ENCODE data around the gene GAL3ST1.

Gene GAL3ST1

DNA sequence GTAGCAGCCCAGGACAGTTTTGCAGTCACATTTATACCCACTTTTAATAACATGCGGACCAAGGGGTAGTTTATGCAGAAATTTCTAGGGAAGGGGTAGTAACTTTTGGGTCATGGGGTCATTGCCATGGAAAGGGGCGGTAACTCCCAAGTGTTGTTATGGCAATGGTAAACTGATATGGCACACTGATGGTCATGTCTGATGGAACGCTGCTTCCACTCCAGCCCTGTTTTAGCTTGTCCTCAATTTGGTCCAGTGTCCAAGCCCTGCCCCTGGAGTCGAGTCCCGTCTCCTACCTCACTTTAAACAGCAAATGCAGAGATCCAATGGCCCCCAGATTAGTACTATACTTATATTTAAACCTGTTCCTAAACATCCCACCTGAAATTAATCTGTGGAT is 57.7 kb downstream of the GAL3ST1 start:
- TF ChIP-seq, protein P1, sequence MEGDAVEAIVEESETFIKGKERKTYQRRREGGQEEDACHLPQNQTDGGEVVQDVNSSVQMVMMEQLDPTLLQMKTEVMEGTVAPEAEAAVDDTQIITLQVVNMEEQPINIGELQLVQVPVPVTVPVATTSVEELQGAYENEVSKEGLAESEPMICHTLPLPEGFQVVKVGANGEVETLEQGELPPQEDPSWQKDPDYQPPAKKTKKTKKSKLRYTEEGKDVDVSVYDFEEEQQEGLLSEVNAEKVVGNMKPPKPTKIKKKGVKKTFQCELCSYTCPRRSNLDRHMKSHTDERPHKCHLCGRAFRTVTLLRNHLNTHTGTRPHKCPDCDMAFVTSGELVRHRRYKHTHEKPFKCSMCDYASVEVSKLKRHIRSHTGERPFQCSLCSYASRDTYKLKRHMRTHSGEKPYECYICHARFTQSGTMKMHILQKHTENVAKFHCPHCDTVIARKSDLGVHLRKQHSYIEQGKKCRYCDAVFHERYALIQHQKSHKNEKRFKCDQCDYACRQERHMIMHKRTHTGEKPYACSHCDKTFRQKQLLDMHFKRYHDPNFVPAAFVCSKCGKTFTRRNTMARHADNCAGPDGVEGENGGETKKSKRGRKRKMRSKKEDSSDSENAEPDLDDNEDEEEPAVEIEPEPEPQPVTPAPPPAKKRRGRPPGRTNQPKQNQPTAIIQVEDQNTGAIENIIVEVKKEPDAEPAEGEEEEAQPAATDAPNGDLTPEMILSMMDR (IDR thresholded peaks at IDR 0.05; ENCODE audit: control insufficient read depth, extremely low read depth, insufficient read depth) = no peak
- no peak overlapping the region for H3K4me3 ChIP-seq (ENCODE audit: low read depth, low read length)
- no peak for DNase-seq (ENCODE audit: low read depth)

DNA sequence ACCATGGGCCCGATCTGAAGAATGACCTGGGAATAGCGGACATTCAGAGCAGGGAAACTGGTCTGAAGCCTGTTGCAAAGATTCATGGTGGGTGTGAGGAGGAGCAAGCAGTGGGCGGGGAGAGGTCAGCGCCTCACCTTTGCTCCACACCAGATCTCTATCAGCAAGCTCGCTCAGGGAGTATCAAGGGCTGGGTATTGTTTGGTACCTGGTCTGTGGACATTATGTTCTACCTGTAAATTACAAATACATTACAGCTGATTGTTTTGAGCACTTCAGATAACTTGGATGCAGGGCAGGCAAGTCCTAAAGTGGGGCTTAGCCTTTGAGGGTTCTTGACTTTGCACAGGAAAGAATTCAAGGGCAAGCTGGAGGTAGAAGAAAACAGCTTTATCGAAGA is 58.2 kb downstream of the GAL3ST1 start:
- no peak for DNase-seq (ENCODE audit: low read depth)
- H3K4me3 ChIP-seq (ENCODE audit: low read depth, low read length) = no peak overlapping the region
- TF ChIP-seq, protein P1 (IDR thresholded peaks at IDR 0.05; ENCODE audit: control insufficient read depth, extremely low read depth, insufficient read depth) = no peak

DNA sequence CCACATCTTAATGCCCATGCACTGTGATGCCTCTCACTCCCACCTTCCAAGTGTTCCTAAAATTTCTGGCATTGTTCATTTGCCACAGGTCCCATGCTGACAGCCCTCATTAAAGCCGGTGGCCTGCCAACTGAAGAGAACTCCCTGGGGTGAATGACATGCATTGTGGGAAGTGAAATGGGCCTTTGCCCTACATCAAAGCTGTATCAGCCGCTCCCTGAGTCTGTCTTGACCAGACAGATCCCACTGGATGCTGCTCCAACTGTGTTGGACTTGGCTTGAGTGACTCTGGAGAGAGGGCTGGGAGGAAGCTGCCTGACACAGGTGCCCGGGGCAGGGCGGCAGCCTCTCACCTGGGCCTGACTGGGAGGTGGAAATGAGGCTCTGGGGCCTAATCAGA is 60.2 kb downstream of the GAL3ST1 start:
- TF ChIP-seq, protein P1 (IDR thresholded peaks at IDR 0.05; ENCODE audit: control insufficient read depth, extremely low read depth, insufficient read depth) = no peak
- no peak for DNase-seq (ENCODE audit: low read depth)
- no peak overlapping the region for H3K4me3 ChIP-seq (ENCODE audit: low read depth, low read length)

DNA sequence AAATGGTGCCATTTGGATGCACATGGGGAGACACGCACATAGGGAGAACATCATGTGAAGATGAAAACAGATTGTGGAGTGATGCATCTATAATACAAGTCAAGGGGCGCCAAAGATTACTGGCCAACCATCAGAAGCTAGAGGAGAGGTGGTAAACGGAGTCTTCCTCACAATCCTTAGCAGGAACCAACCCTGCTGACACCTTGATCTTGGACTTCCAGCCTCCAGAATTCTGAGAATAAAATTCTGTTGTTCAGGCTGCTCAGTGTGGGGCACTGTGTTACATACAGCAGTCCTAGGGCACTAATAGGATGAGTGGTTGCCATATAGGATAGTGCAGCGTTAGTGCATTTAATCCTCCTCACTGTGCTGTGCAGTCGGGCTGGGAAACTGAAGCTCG is 61.0 kb downstream of the GAL3ST1 start:
- no peak overlapping the region for H3K4me3 ChIP-seq (ENCODE audit: low read depth, low read length)
- DNase-seq (ENCODE audit: low read depth) = no peak
- TF ChIP-seq, protein P1 (IDR thresholded peaks at IDR 0.05; ENCODE audit: control insufficient read depth, extremely low read depth, insufficient read depth) = no peak

DNA sequence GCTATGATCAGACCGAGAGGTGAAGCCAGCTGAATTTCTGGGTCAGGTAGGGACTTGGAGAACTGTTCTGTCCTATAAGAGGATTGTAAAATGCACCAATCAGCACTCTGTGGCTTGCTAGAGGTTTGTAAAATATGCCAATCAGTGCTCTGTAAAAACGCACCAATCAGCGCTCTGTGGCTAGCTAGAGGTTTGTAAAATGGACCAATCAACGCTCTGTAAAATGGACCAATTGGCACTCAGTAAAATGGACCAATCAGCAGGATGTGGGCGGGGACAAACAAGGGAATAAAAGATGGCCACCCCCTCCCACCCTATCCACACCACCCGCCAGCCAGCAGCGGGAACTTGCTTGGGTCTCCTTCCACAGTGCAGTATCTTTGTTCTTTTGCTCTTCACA is 62.6 kb downstream of the GAL3ST1 start:
- DNase-seq (ENCODE audit: low read depth) = no peak

DNA sequence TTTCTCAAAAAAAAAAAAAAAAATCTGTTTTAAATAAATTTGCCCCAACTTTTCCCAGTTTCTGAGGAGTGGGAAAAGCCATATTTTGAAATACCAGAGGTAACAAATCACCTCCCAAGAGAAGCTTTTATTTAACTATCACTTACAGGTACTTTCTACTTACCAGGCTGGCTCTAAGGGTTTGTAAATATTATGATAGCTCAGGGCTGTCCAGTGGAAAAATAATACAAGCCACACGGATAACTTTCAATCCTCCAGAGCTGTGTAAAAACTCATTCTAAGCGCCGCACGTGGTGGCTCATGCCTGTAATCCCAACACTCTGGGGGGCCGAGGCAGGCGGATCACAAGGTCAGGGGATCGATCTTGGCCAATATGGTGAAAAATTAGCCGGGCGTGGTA is 63.4 kb downstream of the GAL3ST1 start:
- DNase-seq (ENCODE audit: low read depth) = no peak
- no peak overlapping the region for H3K4me3 ChIP-seq (ENCODE audit: low read depth, low read length)
- TF ChIP-seq, protein P1 (IDR thresholded peaks at IDR 0.05; ENCODE audit: control insufficient read depth, extremely low read depth, insufficient read depth) = no peak

More for the DNA sequence above, 62.6 kb downstream of the GAL3ST1 start:
- H3K4me3 ChIP-seq (ENCODE audit: low read depth, low read length) = no peak overlapping the region
- TF ChIP-seq, protein P1 (IDR thresholded peaks at IDR 0.05; ENCODE audit: control insufficient read depth, extremely low read depth, insufficient read depth) = no peak

DNA sequence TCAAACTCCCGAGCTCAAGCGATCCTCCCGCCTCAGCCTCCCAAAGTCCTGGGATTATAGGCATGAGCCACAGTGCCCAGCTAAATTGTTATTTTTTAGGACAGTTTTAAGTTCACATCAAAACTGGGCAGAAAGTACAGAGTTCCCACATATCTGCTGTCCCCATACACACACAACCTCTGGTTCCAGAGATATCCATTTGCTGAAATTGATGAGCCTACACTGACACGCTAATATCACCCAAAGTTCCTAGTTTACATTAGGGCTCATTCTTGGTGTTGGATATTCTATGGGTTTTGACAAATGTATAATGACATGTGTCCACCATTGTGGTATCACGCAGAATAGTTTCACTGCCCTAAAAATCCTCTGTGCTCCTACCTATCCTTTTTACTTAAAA is 66.2 kb downstream of the GAL3ST1 start:
- no peak for DNase-seq (ENCODE audit: low read depth)
- H3K4me3 ChIP-seq (ENCODE audit: low read depth, low read length) = no peak overlapping the region
- TF ChIP-seq, protein P1 (IDR thresholded peaks at IDR 0.05; ENCODE audit: control insufficient read depth, extremely low read depth, insufficient read depth) = no peak
